HCEC 1CT (cell line): ENCODE measurements around the gene DMRT1.
"Not testable (repeated sequence)": the region's sequence is repeated elsewhere in the genome, so short reads cannot be mapped to it uniquely, and the experiment has no call there.

Experiments
- DNase-seq: peaks from one replicate; pipeline ENCODE4 v3.0.0-alpha.2; 2017

DMRT1 gene

GRCh38 chr9:860706-861105 is 19.2 kb downstream of the DMRT1 start:
- no peak for DNase-seq

- not testable (repeated sequence) for DNase-seq
Measured at GRCh38 chr9:861525-861924, 20.0 kb downstream of the DMRT1 start.

GRCh38 chr9:875119-875962 is 33.8 kb downstream of the DMRT1 start:
- DNase-seq, result no peak

- DNase-seq, result no peak
Measured at GRCh38 chr9:876425-876824, 34.9 kb downstream of the DMRT1 start.

GRCh38 chr9:878239-878638 is 36.7 kb downstream of the DMRT1 start:
- DNase-seq, result no peak

- DNase-seq, result no peak
Measured at GRCh38 chr9:880725-881124, 39.2 kb downstream of the DMRT1 start.

- no peak for DNase-seq
Measured at GRCh38 chr9:882416-882924, 41.0 kb downstream of the DMRT1 start.

- DNase-seq, result no peak
Measured at GRCh38 chr9:883011-883410, 41.5 kb downstream of the DMRT1 start.

- DNase-seq, result no peak
Measured at GRCh38 chr9:886886-887285, 45.4 kb downstream of the DMRT1 start.

- no peak for DNase-seq
Measured at GRCh38 chr9:892123-892522, 50.6 kb downstream of the DMRT1 start.

- DNase-seq, result no peak
Measured at GRCh38 chr9:893115-893514, 51.6 kb downstream of the DMRT1 start.

- DNase-seq, result peak; percentile 64
Measured at GRCh38 chr9:893843-894420, 52.4 kb downstream of the DMRT1 start.

GRCh38 chr9:899440-900184 is 58.1 kb downstream of the DMRT1 start:
- DNase-seq, result no peak

- DNase-seq, result no peak
Measured at GRCh38 chr9:903886-904285, 62.4 kb downstream of the DMRT1 start.

GRCh38 chr9:905906-906305 is 64.4 kb downstream of the DMRT1 start:
- no peak for DNase-seq

GRCh38 chr9:908536-909205 is 67.2 kb downstream of the DMRT1 start:
- DNase-seq, result no peak

- no peak for DNase-seq
Measured at GRCh38 chr9:911005-911404, 69.5 kb downstream of the DMRT1 start.

GRCh38 chr9:912776-913175 is 71.3 kb downstream of the DMRT1 start:
- DNase-seq, result no peak

- not testable (repeated sequence) for DNase-seq
Measured at GRCh38 chr9:913526-913925, 72.0 kb downstream of the DMRT1 start.

GRCh38 chr9:917730-918129 is 76.2 kb downstream of the DMRT1 start:
- no peak for DNase-seq

GRCh38 chr9:920927-921326 is 79.4 kb downstream of the DMRT1 start:
- DNase-seq, result no peak

- no peak for DNase-seq
Measured at GRCh38 chr9:922171-922570, 80.7 kb downstream of the DMRT1 start.

GRCh38 chr9:922731-923130 is 81.2 kb downstream of the DMRT1 start:
- no peak for DNase-seq
